Trophoblast cell (in vitro differentiated cells and primary cell): ENCODE measurements around the gene GNAI1.

Experiments
- DNase-seq, 2 donors: peaks; one replicate each; pipeline ENCODE4 v3.0.0-alpha.2; 2016
- H2AFZ ChIP-seq: 2 replicates; pipeline ENCODE4 v1.6.1; 2013; ENCODE audit warnings: low read length, moderate library complexity, mild to moderate bottlenecking; ENCODE audit not compliant: insufficient read depth, poor library complexity
- H2AK5ac ChIP-seq: 2 replicates; pipeline ENCODE4 v1.6.1; 2013; ENCODE audit warnings: mild to moderate bottlenecking, low read length
- H2BK120ac ChIP-seq: 2 replicates; pipeline ENCODE4 v1.6.1; 2013; ENCODE audit warnings: low read length, mild to moderate bottlenecking, moderate library complexity; ENCODE audit not compliant: insufficient read depth, poor library complexity
- H2BK12ac ChIP-seq: 2 replicates; pipeline ENCODE4 v1.6.1; 2013; ENCODE audit warnings: mild to moderate bottlenecking, low read length, moderate library complexity
- H2BK5ac ChIP-seq: 2 replicates; pipeline ENCODE4 v1.6.1; 2013; ENCODE audit warnings: low read length, low read depth, moderate library complexity, mild to moderate bottlenecking; ENCODE audit not compliant: poor library complexity
- H3K14ac ChIP-seq: 2 replicates; pipeline ENCODE4 v1.6.1; 2013; ENCODE audit warnings: mild to moderate bottlenecking, low read length
- H3K18ac ChIP-seq: 2 replicates; pipeline ENCODE4 v1.6.1; 2013; ENCODE audit warnings: mild to moderate bottlenecking, low read length
- H3K23ac ChIP-seq: 2 replicates; pipeline ENCODE4 v1.6.1; 2013; ENCODE audit warnings: low read length
- H3K27ac ChIP-seq: 2 replicates; pipeline ENCODE4 v1.5.1; 2013; ENCODE audit warnings: low read depth, mild to moderate bottlenecking, inconsistent platforms, low read length, moderate library complexity
- H3K27me3 ChIP-seq: 2 replicates; pipeline ENCODE4 v1.6.1; 2013; ENCODE audit warnings: inconsistent platforms, mild to moderate bottlenecking, low read length, moderate library complexity; ENCODE audit not compliant: insufficient read depth
- H3K36me3 ChIP-seq, 2 experiments: 1 replicate in 1 of 2; 2 replicates in 1 of 2; pipeline ENCODE4 v1.6.1; 2013; ENCODE audit warnings: low read length in 2 of 2, mild to moderate bottlenecking in 2 of 2, moderate library complexity in 1 of 2; ENCODE audit not compliant: insufficient read depth in 2 of 2, control insufficient read depth in 1 of 2
- H3K4ac ChIP-seq: 2 replicates; pipeline ENCODE4 v1.6.1; 2013; ENCODE audit warnings: low read depth, mild to moderate bottlenecking, low read length, moderate library complexity
- H3K4me1 ChIP-seq, 2 experiments: 1 replicate in 1 of 2; 2 replicates in 1 of 2; pipeline ENCODE4 v1.6.1; 2013; ENCODE audit warnings: low read length in 2 of 2, mild to moderate bottlenecking in 2 of 2, moderate library complexity in 1 of 2; ENCODE audit not compliant: insufficient read depth in 2 of 2, control insufficient read depth in 1 of 2
- H3K4me2 ChIP-seq: 2 replicates; pipeline ENCODE4 v1.6.1; 2013; ENCODE audit warnings: inconsistent platforms, mild to moderate bottlenecking, low read length, moderate library complexity
- H3K4me3 ChIP-seq: 2 replicates; pipeline ENCODE4 v1.5.1; 2013; ENCODE audit warnings: mild to moderate bottlenecking, low read depth, low read length, inconsistent platforms
- H3K79me1 ChIP-seq: one replicate; pipeline ENCODE4 v1.6.1; 2013; ENCODE audit warnings: low read length
- H3K79me2 ChIP-seq: 2 replicates; pipeline ENCODE4 v1.6.1; 2013; ENCODE audit warnings: low read length, mild to moderate bottlenecking; ENCODE audit not compliant: control insufficient read depth, insufficient read depth, poor library complexity
- H3K9ac ChIP-seq: 2 replicates; pipeline ENCODE4 v1.6.1; 2013; ENCODE audit warnings: mild to moderate bottlenecking, low read length
- H3K9me3 ChIP-seq: 2 replicates; pipeline ENCODE4 v1.6.1; 2013; ENCODE audit warnings: low read depth, mild to moderate bottlenecking, control low read depth, inconsistent platforms, low read length; ENCODE audit not compliant: insufficient read depth
- H4K12ac ChIP-seq: 2 replicates; pipeline ENCODE4 v1.6.1; 2013; ENCODE audit warnings: low read depth, mild to moderate bottlenecking, low read length, moderate library complexity
- H4K8ac ChIP-seq: 2 replicates; pipeline ENCODE4 v1.6.1; 2013; ENCODE audit warnings: low read depth, mild to moderate bottlenecking, low read length, moderate library complexity
- H4K91ac ChIP-seq: one replicate; pipeline ENCODE4 v1.6.1; 2013; ENCODE audit warnings: low read depth, mild to moderate bottlenecking, low read length, moderate library complexity
- WGBS: extraction: QIAGEN DNeasy Blood & Tissue Kit; methylation state at CpG from one replicate; pipeline ENCODE4 v1.1.7; 2013; ENCODE audit warnings: missing lambda C conversion rate; ENCODE audit not compliant: insufficient read length, insufficient coverage; ENCODE audit errors: extremely low coverage; 5-methylcytosine and 5-hydroxymethylcytosine counted together

The GNAI1 gene

GRCh38 chr7:80253237-80253636, 118.6 kb downstream of the GNAI1 start:
- H3K9ac ChIP-seq: no peak overlapping the region
- no peak overlapping the region for H3K14ac ChIP-seq
- no peak overlapping the region for H3K4ac ChIP-seq
- WGBS: no CpG with 5 or more reads among the region's 4 CpGs
- H3K4me1 ChIP-seq: no peaks in the 10 kb centered on the region
- no peak overlapping the region for H3K4me2 ChIP-seq
- no peak overlapping the region for H3K23ac ChIP-seq
- no peaks in the 10 kb centered on the region for H3K79me2 ChIP-seq
- no peak overlapping the region for H3K4me3 ChIP-seq
- no peak overlapping the region for H2BK12ac ChIP-seq
- H2AFZ ChIP-seq: no peak overlapping the region
- H2AK5ac ChIP-seq: no peak overlapping the region
- H3K18ac ChIP-seq: no peak overlapping the region
- no peaks in the 10 kb centered on the region for H3K36me3 ChIP-seq
- no peak overlapping the region for H4K8ac ChIP-seq
- H4K91ac ChIP-seq: no peak overlapping the region
- H3K9me3 ChIP-seq: no peaks in the 10 kb centered on the region
- no peak overlapping the region for H4K12ac ChIP-seq
- no peaks in the 10 kb centered on the region for H3K27me3 ChIP-seq
- no peak overlapping the region for H3K27ac ChIP-seq
- no peak overlapping the region for H2BK5ac ChIP-seq
- no peak for DNase-seq
- H2BK120ac ChIP-seq: no peak overlapping the region
- no peaks in the 10 kb centered on the region for H3K79me1 ChIP-seq

GRCh38 chr7:80253653-80254052, 119.0 kb downstream of the GNAI1 start:
- no CpG with 5 or more reads among the region's 2 CpGs for WGBS
- no peaks in the 10 kb centered on the region for H3K36me3 ChIP-seq

GRCh38 chr7:80255656-80256055, 121.0 kb downstream of the GNAI1 start:
- Histone ChIP-seq H2BK12ac (no peak overlapping the region), H3K27me3 (no peaks in the 10 kb centered on the region), H3K18ac (no peak overlapping the region), H2AK5ac (no peak overlapping the region), H4K12ac (no peak overlapping the region), H2BK5ac (no peak overlapping the region), H4K8ac (no peak overlapping the region), H3K9me3 (no peaks in the 10 kb centered on the region), H3K36me3 (no peaks in the 10 kb centered on the region), H2AFZ (no peak overlapping the region), H3K79me2 (no peaks in the 10 kb centered on the region), H3K4me3 (no peak overlapping the region), H3K4ac (no peak overlapping the region), H4K91ac (no peak overlapping the region), H3K4me2 (no peak overlapping the region), H3K27ac (no peak overlapping the region), H2BK120ac (no peak overlapping the region), H3K4me1 (no peaks in the 10 kb centered on the region), H3K9ac (no peak overlapping the region), H3K79me1 (no peaks in the 10 kb centered on the region), H3K23ac (no peak overlapping the region), H3K14ac (no peak overlapping the region)
- DNase-seq: no peak
- no CpG with 5 or more reads among the region's 1 CpG for WGBS

More at GRCh38 chr7:80253653-80254052, 119.0 kb downstream of the GNAI1 start:
- H3K4me2 ChIP-seq: no peak overlapping the region
- no peaks in the 10 kb centered on the region for H3K79me2 ChIP-seq
- H3K9me3 ChIP-seq: no peaks in the 10 kb centered on the region
- H2AK5ac ChIP-seq: no peak overlapping the region
- no peaks in the 10 kb centered on the region for H3K4me1 ChIP-seq
- DNase-seq: no peak
- H3K27ac ChIP-seq: no peak overlapping the region
- H3K23ac ChIP-seq: no peak overlapping the region
- no peak overlapping the region for H2BK12ac ChIP-seq
- H2BK120ac ChIP-seq: no peak overlapping the region
- no peaks in the 10 kb centered on the region for H3K79me1 ChIP-seq
- H3K9ac ChIP-seq: no peak overlapping the region
- no peak overlapping the region for H3K4ac ChIP-seq
- H4K8ac ChIP-seq: no peak overlapping the region
- H3K18ac ChIP-seq: no peak overlapping the region
- H3K14ac ChIP-seq: no peak overlapping the region
- H2BK5ac ChIP-seq: no peak overlapping the region
- H2AFZ ChIP-seq: no peak overlapping the region
- no peak overlapping the region for H3K4me3 ChIP-seq
- no peaks in the 10 kb centered on the region for H3K27me3 ChIP-seq
- no peak overlapping the region for H4K91ac ChIP-seq
- H4K12ac ChIP-seq: no peak overlapping the region

GRCh38 chr7:80257756-80258155, 123.1 kb downstream of the GNAI1 start:
- no peaks in the 10 kb centered on the region for H3K79me2 ChIP-seq
- no peak overlapping the region for H3K9ac ChIP-seq
- no peak overlapping the region for H4K91ac ChIP-seq
- no peaks in the 10 kb centered on the region for H3K79me1 ChIP-seq
- no peak overlapping the region for H2BK5ac ChIP-seq
- H3K9me3 ChIP-seq: no peaks in the 10 kb centered on the region
- H3K14ac ChIP-seq: no peak overlapping the region
- no peak overlapping the region for H2BK12ac ChIP-seq
- H3K36me3 ChIP-seq: no peaks in the 10 kb centered on the region
- no peak overlapping the region for H2BK120ac ChIP-seq
- H3K18ac ChIP-seq: no peak overlapping the region
- H3K4me1 ChIP-seq: no peaks in the 10 kb centered on the region
- H3K27me3 ChIP-seq: no peaks in the 10 kb centered on the region
- no peak overlapping the region for H2AK5ac ChIP-seq
- no peak overlapping the region for H3K23ac ChIP-seq
- no peak overlapping the region for H2AFZ ChIP-seq
- peak in 1 of 2 donors; percentile 11 for DNase-seq
- H4K8ac ChIP-seq: no peak overlapping the region
- H3K4me3 ChIP-seq: no peak overlapping the region
- WGBS: no CpG with 5 or more reads among the region's 3 CpGs
- H3K27ac ChIP-seq: no peak overlapping the region
- H4K12ac ChIP-seq: no peak overlapping the region
- no peak overlapping the region for H3K4me2 ChIP-seq
- H3K4ac ChIP-seq: no peak overlapping the region
